Inflammatory macrophage treated with lipopolysaccharide for 1 hour (primary cell): ENCODE data around the gene GPC2.
"Not testable (repeated sequence)": the region's sequence is repeated elsewhere in the genome, so short reads cannot be mapped to it uniquely, and the experiment has no call there.

Experiments
- DNase-seq, 2 donors: peaks; one replicate each; pipeline ENCODE4 v3.0.0-alpha.2; 2020 to 2022

GPC2 gene, protein sequence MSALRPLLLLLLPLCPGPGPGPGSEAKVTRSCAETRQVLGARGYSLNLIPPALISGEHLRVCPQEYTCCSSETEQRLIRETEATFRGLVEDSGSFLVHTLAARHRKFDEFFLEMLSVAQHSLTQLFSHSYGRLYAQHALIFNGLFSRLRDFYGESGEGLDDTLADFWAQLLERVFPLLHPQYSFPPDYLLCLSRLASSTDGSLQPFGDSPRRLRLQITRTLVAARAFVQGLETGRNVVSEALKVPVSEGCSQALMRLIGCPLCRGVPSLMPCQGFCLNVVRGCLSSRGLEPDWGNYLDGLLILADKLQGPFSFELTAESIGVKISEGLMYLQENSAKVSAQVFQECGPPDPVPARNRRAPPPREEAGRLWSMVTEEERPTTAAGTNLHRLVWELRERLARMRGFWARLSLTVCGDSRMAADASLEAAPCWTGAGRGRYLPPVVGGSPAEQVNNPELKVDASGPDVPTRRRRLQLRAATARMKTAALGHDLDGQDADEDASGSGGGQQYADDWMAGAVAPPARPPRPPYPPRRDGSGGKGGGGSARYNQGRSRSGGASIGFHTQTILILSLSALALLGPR

DNA sequence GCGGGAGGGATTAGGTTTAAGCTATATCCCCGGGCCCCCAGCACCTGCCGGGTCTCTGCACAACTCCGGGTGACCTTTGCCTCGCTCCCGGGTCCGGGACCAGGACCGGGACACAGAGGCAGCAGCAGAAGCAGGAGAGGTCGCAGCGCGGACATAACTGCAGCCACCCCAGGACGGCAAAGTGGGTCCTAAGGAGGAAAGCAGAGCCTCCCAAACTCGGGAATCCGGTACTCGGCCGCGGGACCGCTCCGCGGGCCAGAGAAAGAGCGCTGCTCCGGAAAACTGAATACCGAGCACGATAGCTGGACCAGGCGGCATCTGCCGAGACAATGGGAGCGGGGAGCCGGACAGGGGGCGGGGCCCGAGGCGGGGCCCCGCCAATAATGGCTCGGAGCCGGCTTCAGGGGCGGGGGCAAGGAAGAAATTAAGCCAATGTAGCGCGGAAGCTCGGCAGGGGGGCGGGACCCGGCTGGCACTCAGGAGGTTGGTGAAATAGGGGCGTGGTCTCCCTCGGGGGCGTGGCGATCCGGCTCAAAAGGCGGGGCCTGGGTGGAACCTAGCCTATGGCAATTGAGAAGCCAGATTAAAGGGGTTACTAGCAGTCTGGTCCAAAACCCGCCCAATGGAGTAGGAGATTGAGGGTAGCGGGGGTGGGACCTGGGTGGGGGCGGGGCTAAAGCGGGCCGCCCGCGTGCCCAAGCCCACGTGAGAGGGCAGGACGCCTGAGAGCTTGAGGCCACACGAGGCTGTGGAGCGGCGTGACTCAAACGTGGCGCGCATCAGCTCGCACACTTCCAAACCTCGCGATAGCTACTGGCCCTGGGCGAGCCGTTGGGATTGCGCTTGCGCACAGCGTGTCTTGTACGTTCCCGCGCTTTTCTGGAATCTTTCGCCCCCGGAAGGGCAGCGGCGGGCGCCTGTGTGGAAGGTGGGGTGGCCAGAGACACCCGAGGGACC lies at the start of gene GPC2, which contains the start of gene STAG3:
TSS of gene GPC2 (minus strand) at position 337 of the 957 bp plus-strand sequence. CDS start at position 155, 182 bp downstream.
TSS of gene STAG3 (plus strand) at position 874 of the 957 bp plus-strand sequence. CDS start 2,639 bp downstream, outside the sequence.
- DNase-seq, result peak; percentile 92 to 100

GRCh38 chr7:100224891-100225290 lies 47.7 kb upstream of the GPC2 start:
- not testable (repeated sequence) for DNase-seq

DNA sequence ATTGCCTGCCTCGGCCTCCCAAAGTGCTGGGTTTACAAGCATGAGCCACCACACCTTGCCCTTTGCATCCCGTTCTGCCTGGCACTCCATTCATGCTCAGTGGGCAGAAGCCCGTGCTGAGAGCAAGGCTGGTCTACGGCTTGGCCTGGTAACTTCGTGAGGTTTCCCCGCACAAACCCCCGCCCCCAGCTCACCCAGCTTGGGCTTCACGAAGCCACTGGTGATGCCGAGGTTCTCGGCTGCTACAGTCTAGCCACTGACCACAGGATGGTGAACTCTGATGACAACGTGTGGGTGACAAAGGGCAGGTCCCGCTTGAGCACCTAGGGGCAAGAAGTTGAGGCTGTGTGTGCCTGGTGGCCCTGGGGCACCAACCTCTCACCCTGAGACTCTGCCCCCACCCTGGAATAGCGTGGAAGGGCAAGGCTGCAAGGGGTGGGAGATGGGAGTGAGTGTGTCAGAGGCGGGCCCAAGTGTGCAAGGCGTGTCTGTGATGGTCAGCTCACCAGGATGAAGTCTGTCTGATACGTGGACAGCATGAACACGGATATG lies 46.3 kb upstream of the GPC2 start:
- DNase-seq, result not testable (repeated sequence)

DNA sequence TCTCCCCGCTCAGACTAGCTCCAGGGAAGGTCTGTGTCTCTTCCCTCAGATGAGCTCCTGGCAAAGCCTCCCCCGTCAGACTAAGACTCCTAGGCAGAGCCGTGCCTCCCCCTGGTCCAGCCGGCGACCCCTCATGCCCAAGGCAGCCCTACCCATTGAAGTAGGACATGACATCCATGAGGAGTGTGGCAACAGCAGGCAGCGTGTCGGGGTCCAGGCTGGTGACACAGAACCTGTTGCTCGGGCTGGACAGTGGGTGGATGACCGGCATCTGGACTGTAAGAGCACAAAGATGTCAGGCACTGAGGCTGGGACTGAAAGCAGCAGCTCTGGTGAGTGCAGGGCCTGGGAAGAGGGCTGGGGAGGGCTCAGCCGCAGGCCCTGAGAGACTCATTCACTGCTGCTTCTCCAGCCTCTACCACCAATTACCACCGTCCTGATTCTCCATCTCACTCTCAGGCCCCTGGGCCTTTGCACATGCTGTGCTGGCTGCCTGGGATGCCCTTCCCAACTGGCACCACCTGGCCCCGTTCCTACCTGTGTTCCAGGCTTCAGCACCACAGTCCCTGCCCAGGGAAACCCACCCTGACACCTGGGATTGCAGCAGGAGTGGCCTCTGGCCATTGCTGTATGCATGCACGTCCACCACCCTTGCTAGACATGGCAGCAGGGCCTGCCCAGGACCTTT lies 45.4 kb upstream of the GPC2 start:
- DNase-seq, result no peak

DNA sequence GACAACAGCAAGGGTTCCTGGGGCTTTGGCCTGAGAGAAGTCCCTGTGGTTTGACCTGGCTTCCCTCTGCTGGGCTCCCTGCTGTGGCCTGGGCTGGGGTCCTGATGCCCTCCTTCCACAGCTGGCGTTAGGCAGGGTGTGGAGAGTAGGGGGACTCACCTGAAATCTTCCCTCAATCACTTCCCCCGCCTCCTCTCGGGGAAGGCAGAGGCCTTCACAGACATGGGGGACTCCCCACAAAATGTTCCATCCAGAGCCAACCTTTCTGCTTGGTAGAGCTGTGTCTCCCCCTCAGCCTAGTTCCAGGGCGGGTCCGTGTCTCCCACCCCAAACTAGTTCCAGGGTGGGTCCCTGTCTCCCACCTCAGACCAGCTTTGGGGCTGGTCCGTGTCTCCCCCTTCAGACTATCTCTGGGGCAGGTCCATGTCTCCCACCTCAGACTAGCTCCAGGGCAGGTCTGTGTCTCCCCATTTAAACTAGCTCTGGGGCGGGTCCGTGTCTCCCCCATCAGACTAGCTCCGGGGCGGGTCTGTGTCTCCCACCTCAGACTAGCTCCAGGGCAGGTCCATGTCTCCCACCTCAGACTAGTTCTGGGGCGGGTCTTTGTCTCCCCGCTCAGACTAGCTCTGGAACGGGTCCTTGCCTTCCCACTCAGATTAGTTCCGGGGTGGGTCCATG lies 44.7 kb upstream of the GPC2 start:
- no peak for DNase-seq

DNA sequence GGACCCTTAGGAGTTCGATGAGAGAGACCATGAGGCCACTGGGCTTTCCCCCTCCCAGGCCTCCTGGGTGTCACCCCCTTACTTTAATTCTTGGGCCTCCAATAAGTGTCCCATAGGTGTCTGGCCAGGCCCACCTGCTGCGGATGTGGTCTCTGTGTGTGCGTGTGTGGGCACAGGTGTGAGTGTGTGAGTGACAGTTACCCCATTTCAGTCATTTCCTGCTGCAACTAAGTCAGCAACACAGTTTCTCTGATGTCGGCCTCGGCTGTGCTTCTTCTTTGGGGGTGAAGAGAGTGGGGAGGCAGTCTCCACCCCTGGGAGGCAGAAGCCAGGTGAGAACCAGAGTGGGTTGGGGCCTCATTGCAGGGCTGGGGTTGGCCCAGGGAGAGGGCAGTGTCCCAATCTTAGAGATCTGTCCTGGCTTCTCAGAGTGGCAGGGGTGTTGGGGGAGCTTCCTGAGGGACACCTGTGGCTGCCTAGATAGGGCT lies 44.1 kb upstream of the GPC2 start:
- no peak for DNase-seq

- DNase-seq, result no peak
Observed at GRCh38 chr7:100220586-100221230, 43.5 kb upstream of the GPC2 start.

DNA sequence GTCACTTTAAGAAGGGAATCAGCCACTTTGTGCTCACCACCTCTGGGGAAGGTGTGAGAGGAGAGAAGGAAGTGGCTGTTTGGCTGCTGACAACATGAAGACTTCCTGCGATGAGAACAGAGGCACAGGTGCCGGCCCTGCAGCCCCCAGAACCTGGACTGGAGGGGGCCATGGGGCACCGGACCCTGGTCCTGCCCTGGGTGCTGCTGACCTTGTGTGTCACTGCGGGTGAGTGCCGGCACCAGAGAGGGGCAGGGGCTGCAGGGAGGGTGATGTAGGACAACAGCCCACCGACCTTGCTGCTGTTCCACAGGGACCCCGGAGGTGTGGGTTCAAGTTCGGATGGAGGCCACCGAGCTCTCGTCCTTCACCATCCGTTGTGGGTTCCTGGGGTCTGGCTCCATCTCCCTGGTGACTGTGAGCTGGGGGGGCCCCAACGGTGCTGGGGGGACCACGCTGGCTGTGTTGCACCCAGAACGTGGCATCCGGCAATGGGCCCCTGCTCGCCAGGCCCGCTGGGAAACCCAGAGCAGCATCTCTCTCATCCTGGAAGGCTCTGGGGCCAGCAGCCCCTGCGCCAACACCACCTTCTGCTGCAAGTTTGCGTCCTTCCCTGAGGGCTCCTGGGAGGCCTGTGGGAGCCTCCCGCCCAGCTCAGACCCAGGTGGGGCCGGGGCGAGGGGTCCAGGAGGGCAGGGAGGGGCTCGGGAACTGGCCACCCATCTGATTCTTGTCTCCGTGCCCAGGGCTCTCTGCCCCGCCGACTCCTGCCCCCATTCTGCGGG lies 42.8 kb upstream of the GPC2 start, which contains the start of gene PVRIG:
TSS of gene PVRIG (plus strand) at position 149 of the 785 bp plus-strand sequence. CDS start at position 171, 22 bp downstream.
- DNase-seq, result not testable (repeated sequence)

DNA sequence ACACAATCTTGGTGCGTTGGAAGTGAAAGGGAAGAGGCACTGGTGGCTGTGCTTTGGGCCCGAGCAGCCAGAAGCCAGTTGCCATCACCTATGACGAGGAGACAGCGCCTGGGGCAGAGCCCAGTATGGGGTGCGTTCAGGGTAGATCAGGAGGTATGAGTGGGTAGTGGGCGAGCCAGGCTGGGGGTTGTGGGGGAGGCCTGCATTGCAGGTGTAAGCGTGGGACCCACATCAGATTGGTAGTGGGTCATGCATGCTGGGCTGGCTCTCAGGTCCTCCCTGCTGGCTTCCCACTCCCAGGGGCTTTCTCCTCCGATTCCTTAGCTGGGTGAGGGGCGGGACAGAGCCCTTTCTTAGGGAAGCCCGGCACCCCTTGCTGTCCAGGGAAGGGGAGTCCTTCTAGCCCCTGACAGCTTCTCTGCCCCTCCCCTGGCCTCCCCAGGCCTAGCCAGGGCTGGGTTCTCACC lies 42.1 kb upstream of the GPC2 start:
- DNase-seq, result no peak

- peak in 1 of 2 donors; percentile 15 for DNase-seq
Observed at GRCh38 chr7:100217934-100218333, 40.8 kb upstream of the GPC2 start.

DNA sequence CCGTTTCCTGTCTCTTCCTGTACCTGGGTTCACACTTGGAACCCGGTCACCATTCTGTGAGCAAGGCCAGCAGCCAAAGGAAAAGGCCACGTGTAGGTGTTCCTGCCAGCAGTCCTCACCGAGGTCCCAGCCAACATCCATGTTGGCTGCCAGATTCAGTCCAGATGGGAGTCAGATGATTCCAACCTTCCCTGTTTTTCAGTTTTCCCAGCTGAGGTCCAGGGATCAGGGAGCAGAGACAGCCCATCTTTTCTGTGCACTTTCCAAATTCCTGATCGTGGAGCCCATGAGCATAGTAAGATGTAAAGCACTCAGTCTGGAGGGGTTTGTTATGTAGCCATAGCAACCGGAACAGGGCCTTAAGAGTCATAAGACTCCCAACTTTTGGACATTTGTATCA lies 38.7 kb upstream of the GPC2 start:
- DNase-seq, result no peak

- not testable (repeated sequence) for DNase-seq
Observed at GRCh38 chr7:100214356-100214755, 37.2 kb upstream of the GPC2 start.

- no peak for DNase-seq
Observed at GRCh38 chr7:100213672-100214071, 36.5 kb upstream of the GPC2 start.

DNA sequence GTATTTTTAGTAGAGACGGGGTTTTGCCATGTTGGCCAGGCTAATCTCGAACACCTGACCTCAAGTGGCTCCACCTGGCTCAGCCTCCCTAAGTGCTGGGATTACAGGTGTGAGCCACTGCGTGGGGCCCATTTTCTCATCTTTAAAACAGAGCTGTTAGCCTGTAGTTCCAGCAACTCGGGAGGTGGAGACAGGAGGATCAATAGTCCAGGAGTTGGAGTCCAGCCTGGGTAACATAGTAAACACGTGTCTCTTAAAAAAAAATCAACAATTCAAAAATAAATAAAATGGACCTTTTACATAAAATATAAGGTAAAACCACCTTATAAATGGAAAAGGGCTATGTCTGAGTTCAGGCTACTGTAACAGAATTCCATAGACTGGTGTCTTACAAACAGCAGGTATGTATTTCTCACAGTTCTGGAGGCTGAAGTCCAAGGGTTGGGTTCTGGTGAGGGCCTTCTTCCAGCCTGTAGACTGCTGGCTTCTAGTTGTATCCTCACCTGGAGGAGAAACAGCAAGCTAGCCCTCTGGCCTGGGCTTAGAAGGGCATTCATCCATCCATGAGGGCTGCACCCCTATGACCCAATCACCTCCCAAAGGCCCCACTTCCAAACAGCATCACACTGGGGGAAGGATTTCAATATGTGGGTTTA lies 35.6 kb upstream of the GPC2 start:
- no peak for DNase-seq

DNA sequence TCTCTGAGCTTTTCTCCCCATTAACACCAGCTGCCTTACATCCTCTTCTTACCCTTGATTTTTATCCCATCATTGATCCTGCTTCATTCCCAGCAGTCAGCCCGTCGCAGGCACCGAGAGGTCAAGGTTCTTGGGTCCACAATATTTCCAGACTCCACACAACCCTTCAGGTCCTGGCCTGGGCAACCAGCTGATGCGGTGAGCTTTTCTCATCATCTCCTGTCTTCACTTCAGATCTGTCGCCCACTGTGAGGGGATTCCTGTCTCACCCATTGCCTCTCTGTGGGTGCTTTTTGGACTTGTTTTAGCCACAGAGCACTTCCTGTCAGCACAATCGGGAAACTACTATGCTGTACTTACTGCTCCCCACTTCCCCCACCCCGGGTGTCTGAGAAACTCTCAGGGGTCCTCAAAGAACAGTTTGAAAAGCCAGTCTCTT lies 34.2 kb upstream of the GPC2 start:
- DNase-seq, result no peak

GRCh38 chr7:100210805-100211204 lies 33.6 kb upstream of the GPC2 start:
- no peak for DNase-seq

- no peak for DNase-seq
Observed at GRCh38 chr7:100209493-100209892, 32.3 kb upstream of the GPC2 start.

- no peak for DNase-seq
Observed at GRCh38 chr7:100208911-100209408, 31.8 kb upstream of the GPC2 start.

DNA sequence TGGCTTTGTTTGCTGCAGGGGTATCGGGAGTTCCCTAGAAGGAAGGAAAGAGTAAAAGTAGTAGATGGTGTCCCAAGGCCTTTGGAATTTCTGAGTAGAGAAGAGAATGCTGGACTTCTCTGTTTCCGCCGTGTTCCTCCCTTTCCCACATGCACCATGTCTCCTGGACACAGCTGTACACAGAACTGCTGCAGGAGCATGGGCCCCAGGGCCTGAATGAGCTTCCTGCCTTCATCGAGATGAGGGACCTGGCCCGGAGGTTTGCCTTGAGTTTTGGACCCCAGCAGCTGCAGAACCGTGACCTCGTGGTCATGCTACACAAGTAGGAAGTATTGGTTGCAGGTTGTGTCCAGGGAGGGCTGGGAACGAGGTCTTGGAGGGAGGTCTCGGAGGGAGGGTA lies 27.3 kb upstream of the GPC2 start:
- DNase-seq, result no peak
